Right ventricle myocardium superior (tissue), 1 donor: Measurements from ENCODE around the gene RELT. TPM values are rescaled to one million over a fixed set of nuclear protein-coding genes. Genes with fewer than 3 reads are reported as not detected.

ENCODE experiments used
- ATAC-seq: fragments of 200-7000 bp; cut with Tn5 transposase; one replicate; pipeline ENCODE4 v1.9.1; 2020; ENCODE audit warnings: mild to moderate bottlenecking; ENCODE audit not compliant: poor library complexity
- DNase-seq: peaks from one replicate; pipeline ENCODE4 v3.0.0-alpha.2; 2020
- intact Hi-C: fragments of 100-400 bp; cut with DNase I; formaldehyde crosslinking; loops from one replicate; pipeline ENCODE4 v1.11.2; 2022
- total RNA-seq: library from RNA; stranded (reverse); fragmentation: NEBNext Ultra II Directional; extraction: Animal tissue kit (Norgen Biotek cat#: 25700); gene quantifications from one replicate; pipeline ENCODE4 v1.2.1, GENCODE V29; 2021
- donor health status: DM: no; HTN: yes; CAD: no; lungs with severe emphysema.

Gene RELT
- total RNA-seq, 1 donor from 2014 or later = 1.3 TPM

- intact Hi-C loops = no loop called here
- ATAC-seq = no peak
- DNase-seq = no peak
Measured at GRCh38 chr11:73365352-73366264, 10.6 kb upstream of the RELT start.

GRCh38 chr11:73366265-73366610 is 10.0 kb upstream of the RELT start:
- DNase-seq = no peak
- intact Hi-C loops = no loop called here
- no peak for ATAC-seq

GRCh38 chr11:73366953-73367352 is 9.2 kb upstream of the RELT start:
- intact Hi-C loops = no loop called here
- ATAC-seq = no peak
- DNase-seq = no peak

- DNase-seq (no peak), ATAC-seq (no peak)
- intact Hi-C loops = no loop called here
Measured at GRCh38 chr11:73367482-73368024, 8.6 kb upstream of the RELT start.

GRCh38 chr11:73372375-73372993 is 3.7 kb upstream of the RELT start:
- no peak for DNase-seq
- intact Hi-C loops = no loop called here
- peak; percentile 5 for ATAC-seq

GRCh38 chr11:73374151-73374550 is 2.0 kb upstream of the RELT start:
- ATAC-seq = no peak
- intact Hi-C loops = no loop called here

GRCh38 chr11:73375830-73376159 is 404 bp upstream of the RELT start:
- ATAC-seq (no peak), DNase-seq (no peak)
- intact Hi-C loops = no loop called here

More at GRCh38 chr11:73374151-73374550, 2.0 kb upstream of the RELT start:
- no peak for DNase-seq

- DNase-seq (peak; percentile 69), ATAC-seq (peak; percentile 3)
- intact Hi-C loops = no loop called here
Measured at GRCh38 chr11:73376803-73377629, 817 bp downstream of the RELT start.

- intact Hi-C loops = no loop called here
- ATAC-seq (no peak), DNase-seq (peak; percentile 64)
Measured at GRCh38 chr11:73379189-73379880, 3.1 kb downstream of the RELT start.

- DNase-seq (no peak), ATAC-seq (no peak)
- intact Hi-C loops = no loop called here
Measured at GRCh38 chr11:73380331-73380730, 4.1 kb downstream of the RELT start.

GRCh38 chr11:73380897-73381410 is 4.8 kb downstream of the RELT start:
- no peak for DNase-seq
- intact Hi-C loops = no loop called here
- ATAC-seq = no peak

- DNase-seq (peak; percentile 60), ATAC-seq (no peak)
- intact Hi-C loops = no loop called here
Measured at GRCh38 chr11:73381589-73381988, 5.4 kb downstream of the RELT start.

- intact Hi-C loops = no loop called here
Measured at GRCh38 chr11:73382183-73382582, 6.0 kb downstream of the RELT start.

GRCh38 chr11:73382747-73383146 is 6.5 kb downstream of the RELT start:
- no peak for ATAC-seq
- intact Hi-C loops = no loop called here
- no peak for DNase-seq

More at GRCh38 chr11:73382183-73382582, 6.0 kb downstream of the RELT start:
- ATAC-seq (no peak), DNase-seq (no peak)

- DNase-seq (no peak), ATAC-seq (no peak)
- intact Hi-C loops = no loop called here
Measured at GRCh38 chr11:73383249-73384124, 7.3 kb downstream of the RELT start.

- intact Hi-C loops = no loop called here
- DNase-seq (no peak), ATAC-seq (no peak)
Measured at GRCh38 chr11:73384125-73384441, 7.9 kb downstream of the RELT start.

- intact Hi-C loops = no loop called here
- DNase-seq (no peak), ATAC-seq (no peak)
Measured at GRCh38 chr11:73384531-73384871, 8.3 kb downstream of the RELT start.
